SH-SY5Y (cell line): ENCODE measurements around the gene TSC22D1.

Source experiments
- GATA2 ChIP-seq: IDR thresholded peaks from 2 replicates; pipeline ENCODE4 v1.6.1; 2011; ENCODE audit warnings: mild to moderate bottlenecking, low read depth, low read length
- GATA3 ChIP-seq: IDR thresholded peaks from 2 replicates; pipeline ENCODE4 v1.6.1; 2011; ENCODE audit warnings: low read depth, mild to moderate bottlenecking, low read length, moderate library complexity

DNA sequence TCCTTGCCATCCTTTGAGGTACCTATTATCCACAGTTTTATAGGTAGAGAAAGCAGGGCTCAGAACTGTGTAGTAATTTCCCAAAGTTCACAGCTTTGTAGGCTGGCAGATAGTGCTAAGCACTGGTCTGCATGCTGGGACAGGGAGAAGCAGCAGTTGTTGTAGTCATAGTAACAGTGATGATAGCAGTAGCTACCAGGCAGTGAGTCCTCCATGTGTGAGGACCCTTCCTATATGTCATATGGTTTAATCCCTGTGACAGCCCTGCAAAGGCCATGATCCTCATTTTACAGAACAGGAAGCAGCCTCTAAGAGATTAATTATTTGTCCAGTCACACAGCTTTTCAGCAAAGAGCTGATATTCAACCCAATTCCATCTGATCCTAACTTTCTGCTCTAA lies 181.5 kb downstream of the TSC22D1 start:
- no peak for TF ChIP-seq GATA3
- TF ChIP-seq GATA2 = no peak
